Sigmoid colon (tissue), 4 donors: ENCODE data around the gene APCDD1.

Source experiments
- EP300 ChIP-seq, 4 donors: sonication (generic); formaldehyde crosslinking; IDR thresholded peaks; one replicate each; pipeline ENCODE4 v1.6.1; 2017; ENCODE audit warnings: antibody characterized with exemption in 4 of 4
- POLR2AphosphoS5 ChIP-seq, 4 donors: sonication (generic); formaldehyde crosslinking; IDR thresholded peaks; one replicate each; pipeline ENCODE4 v1.6.1; 2017; ENCODE audit warnings: antibody characterized with exemption in 4 of 4
- TF ChIP-seq, protein P1 (sequence below), 4 experiments: fragments of 450-650 bp in 3 of 4; fragments of 200-600 bp in 1 of 4; IDR thresholded peaks; one replicate each; pipeline ENCODE4 v1.5.1; 2016 to 2019; ENCODE audit warnings: antibody characterized with exemption in 4 of 4, mild to moderate bottlenecking in 3 of 4, moderate library complexity in 2 of 4

DNA sequence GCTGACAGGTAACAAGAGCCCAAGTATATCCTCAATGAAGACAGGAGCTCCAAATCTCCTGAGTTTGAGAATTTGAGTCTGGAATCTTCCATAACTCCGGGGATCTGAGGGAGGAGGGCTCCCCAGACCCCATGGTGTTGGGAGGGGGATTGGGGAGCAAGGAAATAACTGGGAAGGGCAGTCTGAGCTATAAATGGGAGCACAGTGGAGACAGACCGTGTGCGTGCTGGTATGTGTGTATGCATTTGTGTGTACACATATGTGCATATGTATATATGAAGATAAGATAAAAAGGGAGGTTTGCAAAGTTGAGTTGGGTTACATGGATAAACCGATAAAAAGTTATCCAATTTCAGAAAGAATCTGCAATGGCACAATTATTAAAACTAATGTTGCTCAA is 2.3 kb downstream of the APCDD1 start:
- TF ChIP-seq, protein P1, sequence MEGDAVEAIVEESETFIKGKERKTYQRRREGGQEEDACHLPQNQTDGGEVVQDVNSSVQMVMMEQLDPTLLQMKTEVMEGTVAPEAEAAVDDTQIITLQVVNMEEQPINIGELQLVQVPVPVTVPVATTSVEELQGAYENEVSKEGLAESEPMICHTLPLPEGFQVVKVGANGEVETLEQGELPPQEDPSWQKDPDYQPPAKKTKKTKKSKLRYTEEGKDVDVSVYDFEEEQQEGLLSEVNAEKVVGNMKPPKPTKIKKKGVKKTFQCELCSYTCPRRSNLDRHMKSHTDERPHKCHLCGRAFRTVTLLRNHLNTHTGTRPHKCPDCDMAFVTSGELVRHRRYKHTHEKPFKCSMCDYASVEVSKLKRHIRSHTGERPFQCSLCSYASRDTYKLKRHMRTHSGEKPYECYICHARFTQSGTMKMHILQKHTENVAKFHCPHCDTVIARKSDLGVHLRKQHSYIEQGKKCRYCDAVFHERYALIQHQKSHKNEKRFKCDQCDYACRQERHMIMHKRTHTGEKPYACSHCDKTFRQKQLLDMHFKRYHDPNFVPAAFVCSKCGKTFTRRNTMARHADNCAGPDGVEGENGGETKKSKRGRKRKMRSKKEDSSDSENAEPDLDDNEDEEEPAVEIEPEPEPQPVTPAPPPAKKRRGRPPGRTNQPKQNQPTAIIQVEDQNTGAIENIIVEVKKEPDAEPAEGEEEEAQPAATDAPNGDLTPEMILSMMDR (IDR thresholded peaks at IDR 0.05) = no peak
- TF ChIP-seq POLR2AphosphoS5 (IDR thresholded peaks at IDR 0.05) (no peak), EP300 (IDR thresholded peaks at IDR 0.05) (no peak)
